Heart left ventricle (tissue), 16 donors: ENCODE measurements around the gene PEA15. TPM values are rescaled to one million over a fixed set of nuclear protein-coding genes. Genes with fewer than 3 reads are reported as not detected.

Source experiments
- ATAC-seq, 4 donors: fragments of 200-7000 bp; cut with Tn5 transposase; one replicate each; pipeline ENCODE4 v1.9.1; 2020 to 2022; ENCODE audit warnings: moderate library complexity in 4 of 4, mild to moderate bottlenecking in 3 of 4, moderate number of reproducible peaks in 1 of 4
- DNase-seq, 5 donors: peaks; one replicate each; pipeline ENCODE4 v3.0.0-alpha.2; 2020
- H3K27ac ChIP-seq, 12 donors: fragments of 200-600 bp; sonication (generic) in 4 of 12; one replicate each; pipeline versions ENCODE4 v1.5.0 to v1.8.0; 2016 to 2022; ENCODE audit warnings: mild to moderate bottlenecking in 2 of 12
- H3K27me3 ChIP-seq, 9 donors: fragments of 200-600 bp; sonication (generic) in 2 of 9; one replicate each; pipeline versions ENCODE4 v1.5.1 to v1.8.0; 2016 to 2022; ENCODE audit warnings: mild to moderate bottlenecking in 3 of 9
- H3K36me3 ChIP-seq, 9 donors: fragments of 200-600 bp; sonication (generic) in 2 of 9; one replicate each; pipeline versions ENCODE4 v1.5.0 to v1.8.0; 2018 to 2022; ENCODE audit warnings: mild to moderate bottlenecking in 2 of 9
- H3K4me1 ChIP-seq, 12 donors: fragments of 200-600 bp; sonication (generic) in 4 of 12; one replicate each; pipeline versions ENCODE4 v1.5.0 to v1.8.0; 2016 to 2022; ENCODE audit warnings: mild to moderate bottlenecking in 3 of 12
- H3K4me3 ChIP-seq, 12 donors: fragments of 200-600 bp; sonication (generic) in 4 of 12; one replicate each; pipeline versions ENCODE4 v1.5.0 to v1.8.0; 2017 to 2022; ENCODE audit warnings: mild to moderate bottlenecking in 9 of 12, moderate library complexity in 4 of 12
- H3K9me3 ChIP-seq, 12 donors: fragments of 200-600 bp; sonication (generic) in 4 of 12; one replicate each; pipeline versions ENCODE4 v1.5.0 to v1.8.0; 2016 to 2022; ENCODE audit warnings: mild to moderate bottlenecking in 1 of 12
- POLR2A ChIP-seq, 2 donors: fragments of 450-650 bp; IDR thresholded peaks; one replicate each; pipeline ENCODE4 v1.6.1; 2017; ENCODE audit warnings: antibody characterized with exemption in 2 of 2, mild to moderate bottlenecking in 2 of 2, moderate library complexity in 2 of 2
- WGBS, 4 donors: extraction: QIAGEN DNeasy Blood & Tissue Kit in 2 of 4; methylation state at CpG; one replicate each; pipeline versions ENCODE4 v1.1.5 to v1.1.7; 2013 to 2018; 5-methylcytosine and 5-hydroxymethylcytosine counted together
- intact Hi-C, 10 donors: fragments of 100-400 bp; cut with DNase I; formaldehyde crosslinking; loops; one replicate each; pipeline versions ENCODE4 v1.11.1 to v1.14.2; 2022
- polyA plus RNA-seq, 2 donors: library from polyadenylated mRNA; stranded (reverse); fragments of 200-250 nt; gene quantifications; one replicate each; pipeline ENCODE4 v1.2.3, GENCODE V29; 2013
- total RNA-seq, 9 donors: library from RNA; depleted of rRNA in 2 of 9; stranded (reverse); fragments of >200 nt in 2 of 9; fragmentation: NEBNext Ultra II Directional in 3 of 9; extraction: Animal tissue kit (Norgen Biotek cat#: 25700) in 3 of 9; gene quantifications; one replicate each; pipeline versions ENCODE4 v1.1.0 to v1.2.4, GENCODE V29; 2016 to 2023
- TF ChIP-seq, protein P1 (sequence below), 12 donors: fragments of 200-600 bp; sonication (generic) in 4 of 12; IDR thresholded peaks; one replicate each; pipeline versions ENCODE4 v1.5.0 to v1.8.0; 2018 to 2022; ENCODE audit warnings: antibody characterized with exemption in 12 of 12, mild to moderate bottlenecking in 5 of 12
- donor health status: ischemic (EF 13 %, LVEDD 7.1; RV severe dilation, severe dysfunction).
- donor health status: healthy with polysubstance abuse.
- donor health status: DM: no; HTN: yes; CAD: no.
- donor health status: DM: no; HTN: no; CAD: no.
- donor health status: ischemic (EF 25% LVEDD 6.9; RV normal size, moderate dysfunction).
- donor health status: ischemic (EF 25% LVEDD 5.7; RV mildly dilated, moderate dysfunction).
- donor health status: healthy.
- donor health status: DM: yes; HTN: yes; CAD: no.
- donor health status: ischemic (EF 35%, LVEDD 5.7; RV mildly dilated, moderate dysfunction).
- donor health status: nonischemic (EF 11% LVEDD 7.7; RV severe dilation, severe dysfunction).
- donor health status: DM: yes; HTN: yes; CAD: no.
- donor health status: PGD.
- donor health status: ischemic (EF 29% LVEDD 5.4; RV normal size, mild dysfunction).
- donor health status: nonischemic (EF 23%, LVEDD 6.1; RV moderate dilation, normal function).

The PEA15 gene
- total and polyA plus RNA-seq, 11 donors = 134 to 1,078 (median 290) TPM

DNA sequence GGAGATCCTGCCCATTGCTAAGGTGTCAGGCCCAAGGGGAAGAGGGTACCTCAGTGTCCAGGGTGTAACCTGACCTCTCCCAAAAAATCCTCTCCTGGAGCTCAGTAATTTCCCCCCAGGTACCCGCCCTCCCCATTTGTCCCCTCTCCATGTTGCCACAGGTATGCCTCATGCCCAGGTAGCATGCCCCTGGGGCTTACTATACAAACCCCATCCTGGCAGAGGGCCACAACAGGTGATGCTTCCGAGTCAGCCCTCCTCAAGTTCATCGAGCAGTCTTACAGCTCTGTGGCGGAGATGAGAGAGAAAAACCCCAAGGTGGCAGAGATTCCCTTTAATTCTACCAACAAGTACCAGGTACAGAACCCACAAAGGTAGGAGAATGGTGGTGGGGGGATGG, 38.1 kb upstream of the PEA15 start:
- H3K27ac ChIP-seq = no peak overlapping the region
- no peaks in the 10 kb centered on the region for H3K36me3 ChIP-seq
- 85 to 92% (median 87%) methylated on average over 4 of the region's 4 CpGs for WGBS, 4 donors
- ATAC-seq = no peak
- intact Hi-C loops = no loop called here
- H3K27me3 ChIP-seq = peaks cover 0 to 4% (median 0%) of the 10 kb centered on the region in 9 donors
- TF ChIP-seq, protein P1, sequence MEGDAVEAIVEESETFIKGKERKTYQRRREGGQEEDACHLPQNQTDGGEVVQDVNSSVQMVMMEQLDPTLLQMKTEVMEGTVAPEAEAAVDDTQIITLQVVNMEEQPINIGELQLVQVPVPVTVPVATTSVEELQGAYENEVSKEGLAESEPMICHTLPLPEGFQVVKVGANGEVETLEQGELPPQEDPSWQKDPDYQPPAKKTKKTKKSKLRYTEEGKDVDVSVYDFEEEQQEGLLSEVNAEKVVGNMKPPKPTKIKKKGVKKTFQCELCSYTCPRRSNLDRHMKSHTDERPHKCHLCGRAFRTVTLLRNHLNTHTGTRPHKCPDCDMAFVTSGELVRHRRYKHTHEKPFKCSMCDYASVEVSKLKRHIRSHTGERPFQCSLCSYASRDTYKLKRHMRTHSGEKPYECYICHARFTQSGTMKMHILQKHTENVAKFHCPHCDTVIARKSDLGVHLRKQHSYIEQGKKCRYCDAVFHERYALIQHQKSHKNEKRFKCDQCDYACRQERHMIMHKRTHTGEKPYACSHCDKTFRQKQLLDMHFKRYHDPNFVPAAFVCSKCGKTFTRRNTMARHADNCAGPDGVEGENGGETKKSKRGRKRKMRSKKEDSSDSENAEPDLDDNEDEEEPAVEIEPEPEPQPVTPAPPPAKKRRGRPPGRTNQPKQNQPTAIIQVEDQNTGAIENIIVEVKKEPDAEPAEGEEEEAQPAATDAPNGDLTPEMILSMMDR (IDR thresholded peaks at IDR 0.05) = no peak
- no peak for TF ChIP-seq POLR2A (IDR thresholded peaks at IDR 0.05)
- H3K4me1 ChIP-seq = no peaks in the 10 kb centered on the region
- H3K4me3 ChIP-seq = no peak overlapping the region
- H3K9me3 ChIP-seq = no peaks in the 10 kb centered on the region
- DNase-seq = no peak

DNA sequence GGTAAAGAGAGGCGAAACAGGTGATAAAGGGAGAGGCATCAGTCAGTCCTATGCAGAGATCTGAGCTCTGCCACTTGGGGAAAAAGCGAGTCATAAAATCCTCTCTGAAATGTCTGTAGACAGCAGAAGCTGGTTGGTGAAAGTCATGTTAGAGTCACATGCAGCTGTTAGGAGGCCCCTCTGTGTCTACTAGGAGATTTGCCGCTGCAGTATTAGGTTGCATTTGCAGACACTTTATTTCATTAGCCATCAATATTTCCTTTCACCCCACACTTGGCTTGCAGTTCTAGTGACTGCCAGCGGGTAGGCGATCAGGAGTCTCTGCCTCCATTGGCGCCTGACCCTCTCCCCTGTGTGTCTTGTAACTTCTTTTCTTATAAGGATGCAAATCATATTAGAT, 37.6 kb upstream of the PEA15 start:
- no peaks in the 10 kb centered on the region for H3K36me3 ChIP-seq
- no peaks in the 10 kb centered on the region for H3K9me3 ChIP-seq
- no peak overlapping the region for H3K4me3 ChIP-seq
- intact Hi-C loops = no loop called here
- no peak for TF ChIP-seq POLR2A (IDR thresholded peaks at IDR 0.05)
- TF ChIP-seq, protein P1 (IDR thresholded peaks at IDR 0.05) = no peak
- no peaks in the 10 kb centered on the region for H3K4me1 ChIP-seq
- peaks cover 0 to 4% (median 0%) of the 10 kb centered on the region in 9 donors for H3K27me3 ChIP-seq
- H3K27ac ChIP-seq = no peak overlapping the region
- 89 to 96% (median 92%) methylated on average over 6 of the region's 6 CpGs for WGBS, 4 donors
- ATAC-seq (no peak), DNase-seq (no peak)

DNA sequence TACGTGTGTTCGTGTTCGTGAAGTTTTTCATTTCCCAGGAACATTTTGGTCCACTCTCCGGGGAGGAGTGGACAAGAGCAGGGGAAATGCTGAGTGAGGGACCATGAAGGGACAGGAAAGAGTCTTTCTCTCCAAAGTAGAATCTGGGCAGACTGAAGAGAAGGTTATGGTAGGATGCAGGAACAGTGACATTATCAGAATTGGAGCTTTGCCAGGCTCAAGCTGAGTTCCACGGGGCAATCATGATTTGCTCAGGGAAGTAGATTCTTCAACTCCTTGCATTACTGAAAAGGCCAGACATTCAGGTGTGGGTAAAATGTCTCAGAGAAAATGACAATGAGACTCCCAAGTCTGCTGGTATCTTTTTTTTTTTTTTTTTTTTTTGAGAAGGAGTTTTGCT, 37.2 kb upstream of the PEA15 start:
- peaks cover 0 to 4% (median 0%) of the 10 kb centered on the region in 9 donors for H3K27me3 ChIP-seq
- H3K4me1 ChIP-seq = no peaks in the 10 kb centered on the region
- no peak for DNase-seq
- WGBS, 4 donors = 44 to 60% (median 53%) methylated on average over 5 of the region's 5 CpGs
- no peak overlapping the region for H3K27ac ChIP-seq
- no peak overlapping the region for H3K4me3 ChIP-seq
- no peak for TF ChIP-seq POLR2A (IDR thresholded peaks at IDR 0.05)
- TF ChIP-seq, protein P1 (IDR thresholded peaks at IDR 0.05) = no peak
- no peak for ATAC-seq
- no peaks in the 10 kb centered on the region for H3K36me3 ChIP-seq
- H3K9me3 ChIP-seq = no peaks in the 10 kb centered on the region
- intact Hi-C loops = no loop called here

DNA sequence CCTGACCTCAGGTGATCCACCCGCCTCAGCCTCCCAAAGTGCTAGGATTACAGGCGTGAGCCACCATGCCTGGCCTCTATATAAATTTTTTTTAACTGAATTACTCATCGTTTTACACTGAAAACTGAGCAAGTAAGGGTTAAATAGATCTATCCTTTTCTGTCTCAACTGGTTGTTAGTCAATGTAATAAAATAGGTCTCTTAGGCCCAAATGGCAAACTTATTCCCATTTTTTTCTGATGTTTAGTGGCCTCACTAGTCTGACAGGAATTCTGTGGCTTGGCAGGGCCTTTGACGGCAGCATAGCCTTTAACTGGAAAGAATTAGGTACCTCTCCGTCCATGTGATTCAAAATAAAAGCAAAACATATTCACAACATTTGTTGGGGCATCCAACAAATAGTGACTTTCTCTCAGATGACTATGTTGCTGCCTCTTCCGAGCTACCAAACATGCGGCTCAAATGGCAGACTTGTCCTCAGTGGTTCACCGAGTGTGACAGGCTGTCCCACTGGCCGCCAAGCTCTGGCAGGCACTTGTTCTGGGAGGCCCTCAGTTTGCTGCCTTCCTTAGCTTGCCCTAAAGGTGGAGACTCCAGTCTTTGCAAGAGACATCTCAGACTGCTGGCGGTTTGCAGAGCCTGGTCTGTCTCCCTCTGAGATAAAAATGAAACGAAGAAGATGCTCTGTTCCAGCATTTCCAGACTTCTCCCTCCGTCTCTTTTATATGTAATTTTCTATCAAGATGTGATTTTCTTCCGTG, 36.4 kb upstream of the PEA15 start:
- DNase-seq (no peak), ATAC-seq (no peak)
- no peak overlapping the region for H3K4me3 ChIP-seq
- H3K36me3 ChIP-seq = no peaks in the 10 kb centered on the region
- H3K4me1 ChIP-seq = no peaks in the 10 kb centered on the region
- intact Hi-C loops = no loop called here
- no peaks in the 10 kb centered on the region for H3K9me3 ChIP-seq
- no peak overlapping the region for H3K27ac ChIP-seq
- TF ChIP-seq POLR2A (IDR thresholded peaks at IDR 0.05) = no peak
- TF ChIP-seq, protein P1 (IDR thresholded peaks at IDR 0.05) = no peak
- peaks cover 0 to 4% (median 0%) of the 10 kb centered on the region in 9 donors for H3K27me3 ChIP-seq
- WGBS, 4 donors = 81 to 86% (median 84%) methylated on average over 13 of the region's 13 CpGs
